IPS-NIHi7 (cell line): ENCODE results near the gene NTSR2.

Experiments
- DNase-seq: peaks from one replicate; pipeline ENCODE4 v3.0.0; 2012; ENCODE audit warnings: mixed read lengths; ENCODE audit errors: extremely low spot score

The NTSR2 gene

GRCh38 chr2:11669454-11670291 is at the start of gene NTSR2:
Gene NTSR2 (minus strand): TSS chr2:11670195. CDS start chr2:11670129, 66 bp downstream.
- peak; percentile 95 for DNase-seq

GRCh38 chr2:11719230-11719977 is 49.4 kb upstream of the NTSR2 start:
- no peak for DNase-seq

GRCh38 chr2:11718606-11719005 is 48.6 kb upstream of the NTSR2 start:
- no peak for DNase-seq

- no peak for DNase-seq
Measured at GRCh38 chr2:11717623-11718022, 47.6 kb upstream of the NTSR2 start.

- DNase-seq = no peak
Measured at GRCh38 chr2:11716689-11717321, 46.8 kb upstream of the NTSR2 start.

- DNase-seq = no peak
Measured at GRCh38 chr2:11715987-11716652, 46.1 kb upstream of the NTSR2 start.

GRCh38 chr2:11713815-11714214 is 43.8 kb upstream of the NTSR2 start:
- DNase-seq = no peak

GRCh38 chr2:11712866-11713265 is 42.9 kb upstream of the NTSR2 start:
- no peak for DNase-seq

- DNase-seq = no peak
Measured at GRCh38 chr2:11711751-11712150, 41.8 kb upstream of the NTSR2 start.

GRCh38 chr2:11711354-11711716 is 41.3 kb upstream of the NTSR2 start:
- no peak for DNase-seq

GRCh38 chr2:11710632-11711353 is 40.8 kb upstream of the NTSR2 start:
- no peak for DNase-seq

- no peak for DNase-seq
Measured at GRCh38 chr2:11710210-11710609, 40.2 kb upstream of the NTSR2 start.

- DNase-seq = no peak
Measured at GRCh38 chr2:11709293-11709692, 39.3 kb upstream of the NTSR2 start.

- DNase-seq = no peak
Measured at GRCh38 chr2:11708106-11708505, 38.1 kb upstream of the NTSR2 start.

- no peak for DNase-seq
Measured at GRCh38 chr2:11705711-11706110, 35.7 kb upstream of the NTSR2 start.

- DNase-seq = no peak
Measured at GRCh38 chr2:11705063-11705462, 35.1 kb upstream of the NTSR2 start.

GRCh38 chr2:11703700-11704099 is 33.7 kb upstream of the NTSR2 start:
- DNase-seq = no peak

GRCh38 chr2:11702946-11703345 is 33.0 kb upstream of the NTSR2 start:
- no peak for DNase-seq

GRCh38 chr2:11701751-11702301 is 31.8 kb upstream of the NTSR2 start:
- no peak for DNase-seq

GRCh38 chr2:11701206-11701605 is 31.2 kb upstream of the NTSR2 start:
- no peak for DNase-seq
